ENCODE results near the gene BLOC1S1.

The BLOC1S1 gene

DNA sequence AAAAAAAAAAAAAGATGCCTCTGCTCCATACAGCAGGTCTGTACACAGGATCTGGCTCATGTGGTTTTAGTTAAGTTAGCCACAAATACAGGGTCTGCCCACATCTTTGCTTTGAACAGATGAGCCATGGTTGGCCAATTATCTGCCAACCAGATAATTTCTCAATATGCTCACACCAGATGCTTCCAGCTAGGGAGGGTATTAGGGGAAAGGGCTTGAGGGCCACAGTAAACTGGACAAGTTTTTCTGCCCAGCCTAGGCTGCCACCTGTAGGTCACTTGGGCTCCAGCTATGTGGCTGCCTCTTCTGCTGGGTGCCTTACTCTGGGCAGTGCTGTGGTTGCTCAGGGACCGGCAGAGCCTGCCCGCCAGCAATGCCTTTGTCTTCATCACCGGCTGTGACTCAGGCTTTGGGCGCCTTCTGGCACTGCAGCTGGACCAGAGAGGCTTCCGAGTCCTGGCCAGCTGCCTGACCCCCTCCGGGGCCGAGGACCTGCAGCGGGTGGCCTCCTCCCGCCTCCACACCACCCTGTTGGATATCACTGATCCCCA is 5.1 kb downstream of the BLOC1S1 start:
- Histone ChIP-seq H2AFZ (ENCODE audit: low read length, unreplicated experiment) (no peak overlapping the region), H3K27me3 (ENCODE audit: insufficient read depth, low read length) (no peaks in the 10 kb centered on the region), H3K4me3 (ENCODE audit: low read depth, low read length) (peak overlapping the region; percentile 54), H3K79me2 (ENCODE audit: control insufficient read depth, insufficient read depth, low read length, unreplicated experiment) (peaks cover 15% of the 10 kb centered on the region), H3K36me3 (ENCODE audit: insufficient read depth, low read length) (peaks cover 13% of the 10 kb centered on the region; the same call in 1 of the 2 replicates), H3K27ac (ENCODE audit: low read depth, low read length) (peak overlapping the region; percentile 91), H3K4me1 (ENCODE audit: control insufficient read depth, insufficient read depth, low read length, unreplicated experiment) (peaks cover 79% of the 10 kb centered on the region)

DNA sequence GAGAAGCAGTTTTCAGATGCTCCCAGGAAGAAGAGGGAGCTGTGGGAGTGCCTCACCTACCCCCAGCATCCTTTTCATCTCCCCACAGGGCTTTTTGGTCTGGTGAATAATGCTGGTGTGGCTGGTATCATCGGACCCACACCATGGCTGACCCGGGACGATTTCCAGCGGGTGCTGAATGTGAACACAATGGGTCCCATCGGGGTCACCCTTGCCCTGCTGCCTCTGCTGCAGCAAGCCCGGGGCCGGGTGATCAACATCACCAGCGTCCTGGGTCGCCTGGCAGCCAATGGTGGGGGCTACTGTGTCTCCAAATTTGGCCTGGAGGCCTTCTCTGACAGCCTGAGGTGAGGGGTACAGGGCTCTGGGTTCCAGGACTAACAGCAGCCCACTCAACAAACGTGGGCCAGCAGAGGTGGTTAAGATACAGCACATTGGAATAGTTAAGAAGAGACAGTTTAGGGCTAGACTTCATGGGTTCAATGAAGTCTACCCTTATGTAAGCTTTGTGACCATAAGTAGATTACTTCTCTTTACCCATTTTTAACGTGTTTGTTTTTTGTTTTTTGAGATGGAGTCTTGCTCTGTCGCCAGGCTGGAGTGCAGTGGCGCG is 5.9 kb downstream of the BLOC1S1 start:
- peak overlapping the region; percentile 30 for H3K4me3 ChIP-seq (ENCODE audit: low read depth, low read length)

DNA sequence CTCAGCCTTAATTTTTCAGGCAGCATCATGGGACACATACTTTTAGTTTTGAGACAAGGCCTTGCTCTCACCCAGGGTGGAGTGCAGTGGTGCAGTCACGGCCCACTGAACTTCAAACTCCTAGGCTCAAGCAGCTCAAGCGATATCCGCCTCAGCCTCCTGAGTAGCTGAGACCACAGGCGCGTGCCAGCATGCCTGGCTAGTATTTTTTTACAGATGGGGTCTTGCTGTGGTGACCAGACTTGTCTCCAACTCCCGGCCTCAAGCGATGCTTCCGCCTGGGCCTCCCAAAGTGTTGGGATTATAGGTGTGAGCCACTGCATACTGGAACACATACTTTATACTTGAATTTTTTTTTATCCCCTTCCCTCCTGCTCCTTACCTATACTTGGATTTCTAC is 7.1 kb downstream of the BLOC1S1 start:
- Histone ChIP-seq H3K79me2 (ENCODE audit: control insufficient read depth, insufficient read depth, low read length, unreplicated experiment) (peaks cover 32% of the 10 kb centered on the region), H3K36me3 (ENCODE audit: insufficient read depth, low read length) (peaks cover 24% of the 10 kb centered on the region; the same call in 1 of the 2 replicates), H2AFZ (ENCODE audit: low read length, unreplicated experiment) (no peak overlapping the region), H3K4me1 (ENCODE audit: control insufficient read depth, insufficient read depth, low read length, unreplicated experiment) (peaks cover 77% of the 10 kb centered on the region), H3K27ac (ENCODE audit: low read depth, low read length) (peak overlapping the region; percentile 24; the same call in 1 of the 2 replicates), H3K27me3 (ENCODE audit: insufficient read depth, low read length) (no peaks in the 10 kb centered on the region), H3K4me3 (ENCODE audit: low read depth, low read length) (no peak overlapping the region)

More for the DNA sequence above, 5.9 kb downstream of the BLOC1S1 start:
- Histone ChIP-seq H3K36me3 (ENCODE audit: insufficient read depth, low read length) (peaks cover 17% of the 10 kb centered on the region; the same call in 1 of the 2 replicates), H3K4me1 (ENCODE audit: control insufficient read depth, insufficient read depth, low read length, unreplicated experiment) (peaks cover 84% of the 10 kb centered on the region), H3K27me3 (ENCODE audit: insufficient read depth, low read length) (no peaks in the 10 kb centered on the region), H2AFZ (ENCODE audit: low read length, unreplicated experiment) (no peak overlapping the region), H3K27ac (ENCODE audit: low read depth, low read length) (peak overlapping the region; percentile 32), H3K79me2 (ENCODE audit: control insufficient read depth, insufficient read depth, low read length, unreplicated experiment) (peaks cover 20% of the 10 kb centered on the region)

DNA sequence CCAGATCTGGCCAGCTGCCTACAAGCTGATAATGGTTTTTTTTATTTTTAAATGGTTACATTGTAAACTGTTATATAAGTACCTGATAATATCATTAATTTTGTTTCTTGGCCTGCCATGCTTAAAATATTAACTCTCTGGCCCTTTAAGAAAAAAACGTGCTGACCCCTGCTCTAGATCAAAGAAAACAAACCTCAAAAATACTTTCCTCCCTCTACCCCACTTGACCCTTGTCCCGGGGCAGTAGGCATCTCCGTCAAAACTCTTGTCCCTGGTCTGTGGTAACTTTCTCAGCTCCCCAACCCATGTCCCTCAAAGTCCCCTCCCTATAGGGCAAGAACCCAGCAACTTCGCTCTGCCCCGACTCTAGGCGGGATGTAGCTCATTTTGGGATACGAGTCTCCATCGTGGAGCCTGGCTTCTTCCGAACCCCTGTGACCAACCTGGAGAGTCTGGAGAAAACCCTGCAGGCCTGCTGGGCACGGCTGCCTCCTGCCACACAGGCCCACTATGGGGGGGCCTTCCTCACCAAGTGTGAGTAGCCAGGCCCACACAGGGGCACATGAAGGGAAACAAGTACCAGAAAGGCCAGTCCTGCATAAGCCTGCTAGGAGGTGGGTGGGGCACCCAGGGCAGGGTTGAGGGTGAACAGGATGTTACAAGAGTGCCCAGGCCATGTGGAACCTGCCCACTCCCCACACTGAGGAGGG is 7.8 kb downstream of the BLOC1S1 start:
- Histone ChIP-seq H3K27ac (ENCODE audit: low read depth, low read length) (peak overlapping the region; percentile 24; the same call in 1 of the 2 replicates), H2AFZ (ENCODE audit: low read length, unreplicated experiment) (no peak overlapping the region), H3K4me1 (ENCODE audit: control insufficient read depth, insufficient read depth, low read length, unreplicated experiment) (peaks cover 70% of the 10 kb centered on the region), H3K36me3 (ENCODE audit: insufficient read depth, low read length) (peaks cover 24% of the 10 kb centered on the region; the same call in 1 of the 2 replicates), H3K4me3 (ENCODE audit: low read depth, low read length) (peak overlapping the region; percentile 2; the same call in 1 of the 2 replicates), H3K79me2 (ENCODE audit: control insufficient read depth, insufficient read depth, low read length, unreplicated experiment) (peaks cover 39% of the 10 kb centered on the region), H3K27me3 (ENCODE audit: insufficient read depth, low read length) (no peaks in the 10 kb centered on the region)

- Histone ChIP-seq H3K79me2 (ENCODE audit: control insufficient read depth, insufficient read depth, low read length, unreplicated experiment) (peaks cover 41% of the 10 kb centered on the region), H3K27ac (ENCODE audit: low read depth, low read length) (peak overlapping the region; percentile 24; the same call in 1 of the 2 replicates), H2AFZ (ENCODE audit: low read length, unreplicated experiment) (no peak overlapping the region), H3K4me3 (ENCODE audit: low read depth, low read length) (no peak overlapping the region), H3K27me3 (ENCODE audit: insufficient read depth, low read length) (no peaks in the 10 kb centered on the region), H3K4me1 (ENCODE audit: control insufficient read depth, insufficient read depth, low read length, unreplicated experiment) (peaks cover 63% of the 10 kb centered on the region), H3K36me3 (ENCODE audit: insufficient read depth, low read length) (peaks cover 24% of the 10 kb centered on the region; the same call in 1 of the 2 replicates)
Measured at GRCh38 chr12:55724226-55724939, 8.5 kb downstream of the BLOC1S1 start.

DNA sequence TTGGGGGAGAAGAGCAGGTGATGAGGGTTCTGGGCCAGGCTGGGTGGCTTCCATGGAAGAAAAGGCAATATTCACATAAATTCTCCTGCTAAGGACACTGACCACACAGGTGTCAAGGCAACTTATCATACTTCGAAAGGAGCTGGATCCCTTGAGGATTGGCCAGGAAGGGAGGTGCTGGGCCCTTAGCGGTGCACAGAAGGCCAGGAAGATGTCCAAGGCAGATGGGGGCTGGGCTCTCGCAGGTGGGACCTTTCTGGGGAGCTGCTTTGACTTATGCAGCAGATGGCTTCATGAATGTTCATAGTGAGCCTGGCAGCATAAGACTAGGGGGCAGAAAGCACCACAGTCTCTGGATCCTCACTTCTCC is 9.1 kb downstream of the BLOC1S1 start:
- H3K27ac ChIP-seq (ENCODE audit: low read depth, low read length): no peak overlapping the region
- no peak overlapping the region for H3K4me3 ChIP-seq (ENCODE audit: low read depth, low read length)
- peaks cover 57% of the 10 kb centered on the region for H3K4me1 ChIP-seq (ENCODE audit: control insufficient read depth, insufficient read depth, low read length, unreplicated experiment)
- H3K36me3 ChIP-seq (ENCODE audit: insufficient read depth, low read length): peaks cover 24% of the 10 kb centered on the region; the same call in 1 of the 2 replicates
- H2AFZ ChIP-seq (ENCODE audit: low read length, unreplicated experiment): no peak overlapping the region
- no peaks in the 10 kb centered on the region for H3K27me3 ChIP-seq (ENCODE audit: insufficient read depth, low read length)
- H3K79me2 ChIP-seq (ENCODE audit: control insufficient read depth, insufficient read depth, low read length, unreplicated experiment): peaks cover 42% of the 10 kb centered on the region

DNA sequence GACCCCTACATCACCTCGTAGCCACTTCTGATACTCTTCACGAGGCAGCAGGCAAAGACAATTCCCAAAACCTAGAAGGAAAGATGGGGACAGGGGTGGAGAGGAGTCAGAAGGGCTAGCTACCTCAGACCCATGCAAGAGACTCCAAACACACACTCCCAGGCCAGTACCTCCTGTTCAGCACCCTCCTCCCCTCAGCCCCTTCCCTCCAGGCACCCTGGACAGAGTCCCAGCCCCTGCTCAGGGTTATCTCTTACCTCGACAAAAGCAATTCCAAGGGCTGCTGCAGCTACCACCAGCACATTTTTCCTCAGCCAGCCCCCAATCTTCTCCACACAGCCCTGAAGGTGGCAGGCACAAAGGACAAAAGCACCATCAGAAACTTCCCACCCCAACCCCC is 9.7 kb downstream of the BLOC1S1 start:
- Histone ChIP-seq H3K79me2 (ENCODE audit: control insufficient read depth, insufficient read depth, low read length, unreplicated experiment) (peaks cover 49% of the 10 kb centered on the region), H3K27ac (ENCODE audit: low read depth, low read length) (no peak overlapping the region), H3K4me3 (ENCODE audit: low read depth, low read length) (peak overlapping the region; percentile 42; the same call in 1 of the 2 replicates), H3K36me3 (ENCODE audit: insufficient read depth, low read length) (peaks cover 24% of the 10 kb centered on the region; the same call in 1 of the 2 replicates), H2AFZ (ENCODE audit: low read length, unreplicated experiment) (no peak overlapping the region), H3K4me1 (ENCODE audit: control insufficient read depth, insufficient read depth, low read length, unreplicated experiment) (peaks cover 53% of the 10 kb centered on the region), H3K27me3 (ENCODE audit: insufficient read depth, low read length) (no peaks in the 10 kb centered on the region)

DNA sequence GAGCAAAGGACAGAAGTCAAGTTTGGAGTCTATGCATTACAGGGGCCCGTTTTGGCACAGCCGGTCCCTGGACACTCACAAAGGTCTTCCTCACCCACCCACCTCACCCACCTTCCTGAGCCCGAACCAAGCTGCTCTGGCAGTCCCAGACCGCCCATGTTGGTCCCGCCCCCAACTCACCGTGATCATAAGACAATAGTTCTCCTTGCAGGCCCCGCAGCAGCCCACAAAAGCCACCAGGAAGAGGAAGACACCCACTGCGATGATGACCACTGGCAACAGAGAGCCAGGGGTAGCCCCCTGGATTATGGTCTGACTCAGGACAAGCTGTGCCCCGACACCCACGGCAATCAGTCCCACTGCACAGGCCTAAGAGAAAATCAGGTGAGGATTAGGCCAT is 11.1 kb downstream of the BLOC1S1 start:
- Histone ChIP-seq H3K27ac (ENCODE audit: low read depth, low read length) (peak overlapping the region; percentile 95), H3K4me3 (ENCODE audit: low read depth, low read length) (peak overlapping the region; percentile 98), H3K4me1 (ENCODE audit: control insufficient read depth, insufficient read depth, low read length, unreplicated experiment) (peaks cover 47% of the 10 kb centered on the region), H3K79me2 (ENCODE audit: control insufficient read depth, insufficient read depth, low read length, unreplicated experiment) (peaks cover 54% of the 10 kb centered on the region), H3K27me3 (ENCODE audit: insufficient read depth, low read length) (no peaks in the 10 kb centered on the region), H2AFZ (ENCODE audit: low read length, unreplicated experiment) (no peak overlapping the region), H3K36me3 (ENCODE audit: insufficient read depth, low read length) (peaks cover 24% of the 10 kb centered on the region; the same call in 1 of the 2 replicates)

GRCh38 chr12:55727643-55728185 is 11.9 kb downstream of the BLOC1S1 start:
- H3K27ac ChIP-seq (ENCODE audit: low read depth, low read length): peak overlapping the region; percentile 95
- no peak overlapping the region for H2AFZ ChIP-seq (ENCODE audit: low read length, unreplicated experiment)
- peaks cover 52% of the 10 kb centered on the region for H3K4me1 ChIP-seq (ENCODE audit: control insufficient read depth, insufficient read depth, low read length, unreplicated experiment)
- peaks cover 24% of the 10 kb centered on the region; the same call in 1 of the 2 replicates for H3K36me3 ChIP-seq (ENCODE audit: insufficient read depth, low read length)
- H3K79me2 ChIP-seq (ENCODE audit: control insufficient read depth, insufficient read depth, low read length, unreplicated experiment): peaks cover 57% of the 10 kb centered on the region
- peak overlapping the region; percentile 98 for H3K4me3 ChIP-seq (ENCODE audit: low read depth, low read length)
- no peaks in the 10 kb centered on the region for H3K27me3 ChIP-seq (ENCODE audit: insufficient read depth, low read length)
